Spleen (tissue), 7 donors: ENCODE data around the gene NKAIN4.

ENCODE experiments used
- POLR2A ChIP-seq, 3 donors: fragments of 450-650 bp; IDR thresholded peaks; one replicate each; pipeline ENCODE4 v1.5.1; 2017; ENCODE audit warnings: antibody characterized with exemption in 3 of 3, mild to moderate bottlenecking in 1 of 3
- POLR2AphosphoS5 ChIP-seq, 3 donors: sonication (generic); formaldehyde crosslinking; IDR thresholded peaks; one replicate each; pipeline ENCODE4 v1.5.1; 2017; ENCODE audit warnings: antibody characterized with exemption in 3 of 3
- TF ChIP-seq, protein P1 (sequence below), 11 experiments: fragments of 200-600 bp in 7 of 11; fragments of 450-650 bp in 4 of 11; sonication (generic) in 4 of 11; IDR thresholded peaks in 8 of 11; conservative IDR thresholded peaks in 3 of 11; 1 replicate in 7 of 11; 2 replicates in 4 of 11; pipeline versions ENCODE4 v1.4.0 to v1.8.0; 2016 to 2021; ENCODE audit warnings: antibody characterized with exemption in 11 of 11, inconsistent platforms in 4 of 11, mild to moderate bottlenecking in 1 of 11
- donor health status: DM: no; HTN: no; CAD: no; lungs with moderate emphysema.
- donor health status: DM: no; HTN: no; CAD: no.
- donor health status: DM: no; HTN: no; CAD: no.

DNA sequence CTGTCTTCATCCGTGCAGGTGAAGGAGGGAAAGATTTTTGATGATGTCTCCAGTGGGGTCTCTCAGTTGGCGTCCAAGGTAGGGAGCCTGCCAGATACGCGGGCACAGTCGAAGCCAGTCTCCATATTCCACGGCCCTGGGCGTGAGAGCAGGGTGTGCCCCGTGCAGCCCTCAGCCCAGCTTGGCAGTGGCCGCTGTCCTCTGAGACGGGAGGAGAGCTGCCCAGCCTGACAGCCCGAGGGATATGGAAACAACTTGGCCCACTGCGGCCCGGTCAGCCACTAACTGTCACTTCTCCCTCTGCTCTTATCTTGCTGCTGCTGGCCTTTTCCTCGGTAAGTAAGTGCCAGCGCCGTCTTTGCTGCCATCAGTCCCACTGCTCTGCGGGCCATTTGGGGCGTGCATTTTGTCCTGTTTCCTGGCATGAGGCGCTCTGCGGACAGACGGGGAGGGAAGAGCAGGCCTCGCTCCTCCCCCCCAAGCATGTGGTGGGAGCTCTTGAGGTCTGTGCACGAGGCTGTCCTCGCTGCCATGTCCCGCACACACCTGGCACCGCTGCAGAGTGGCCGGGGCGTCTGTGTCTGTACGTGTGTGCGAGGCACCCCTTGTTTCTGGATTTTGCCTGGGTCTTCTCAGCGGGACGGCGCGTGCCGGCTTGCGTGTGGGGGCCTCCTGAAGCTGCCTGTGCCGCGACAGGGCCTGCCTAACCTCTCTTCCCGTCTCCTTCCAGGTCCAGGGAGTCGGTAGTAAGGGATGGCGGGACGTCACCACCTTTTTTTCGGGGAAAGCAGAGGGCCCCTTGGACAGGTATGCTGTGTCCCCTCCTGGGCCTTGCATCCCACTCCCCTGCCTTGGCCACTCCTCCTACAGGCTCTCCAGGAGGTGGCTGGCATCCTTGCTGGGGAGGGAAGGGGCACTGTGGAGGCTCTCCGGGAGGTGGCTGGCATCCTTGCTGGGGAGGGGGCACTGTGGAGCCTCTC lies 31.7 kb upstream of the NKAIN4 start:
- TF ChIP-seq POLR2AphosphoS5 (IDR thresholded peaks at IDR 0.05) (peak in 1 of 3 donors; percentile 56), POLR2A (IDR thresholded peaks at IDR 0.05) (no peak)
- TF ChIP-seq, protein P1, sequence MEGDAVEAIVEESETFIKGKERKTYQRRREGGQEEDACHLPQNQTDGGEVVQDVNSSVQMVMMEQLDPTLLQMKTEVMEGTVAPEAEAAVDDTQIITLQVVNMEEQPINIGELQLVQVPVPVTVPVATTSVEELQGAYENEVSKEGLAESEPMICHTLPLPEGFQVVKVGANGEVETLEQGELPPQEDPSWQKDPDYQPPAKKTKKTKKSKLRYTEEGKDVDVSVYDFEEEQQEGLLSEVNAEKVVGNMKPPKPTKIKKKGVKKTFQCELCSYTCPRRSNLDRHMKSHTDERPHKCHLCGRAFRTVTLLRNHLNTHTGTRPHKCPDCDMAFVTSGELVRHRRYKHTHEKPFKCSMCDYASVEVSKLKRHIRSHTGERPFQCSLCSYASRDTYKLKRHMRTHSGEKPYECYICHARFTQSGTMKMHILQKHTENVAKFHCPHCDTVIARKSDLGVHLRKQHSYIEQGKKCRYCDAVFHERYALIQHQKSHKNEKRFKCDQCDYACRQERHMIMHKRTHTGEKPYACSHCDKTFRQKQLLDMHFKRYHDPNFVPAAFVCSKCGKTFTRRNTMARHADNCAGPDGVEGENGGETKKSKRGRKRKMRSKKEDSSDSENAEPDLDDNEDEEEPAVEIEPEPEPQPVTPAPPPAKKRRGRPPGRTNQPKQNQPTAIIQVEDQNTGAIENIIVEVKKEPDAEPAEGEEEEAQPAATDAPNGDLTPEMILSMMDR (IDR thresholded peaks at IDR 0.05 in 8 of 11, conservative IDR thresholded peaks at IDR 0.05 in 3 of 11), result no peak
